OCI-LY1 (cell line): ENCODE measurements around the gene SYNGR4.

ENCODE experiments used
- H2AFZ ChIP-seq: fragments of 200-600 bp; sonication (generic), shearing (Covaris generic); 2 replicates; pipeline ENCODE4 v1.6.0; 2014; ENCODE audit warnings: antibody characterized with exemption, mild to moderate bottlenecking, low read length
- H3F3A ChIP-seq: fragments of 200-600 bp; sonication (generic), shearing (Covaris generic); 2 replicates; pipeline ENCODE4 v1.6.0; 2014; ENCODE audit warnings: mild to moderate bottlenecking, antibody characterized with exemption, low read length, moderate library complexity; ENCODE audit not compliant: insufficient read depth
- H3K27ac ChIP-seq: fragments of 200-600 bp; sonication (generic); 2 replicates; pipeline ENCODE4 v1.5.1; 2014; ENCODE audit warnings: low read length, mixed run types, mild to moderate bottlenecking, low read depth; ENCODE audit not compliant: poor library complexity, severe bottlenecking
- H3K27me3 ChIP-seq: fragments of 200-600 bp; sonication (generic); 2 replicates; pipeline ENCODE4 v1.6.0; 2014; ENCODE audit warnings: antibody characterized with exemption, mild to moderate bottlenecking, low read length, moderate library complexity; ENCODE audit not compliant: insufficient read depth
- H3K36me3 ChIP-seq: fragments of 200-600 bp; sonication (generic); 2 replicates; pipeline ENCODE4 v1.6.1; 2014; ENCODE audit warnings: mild to moderate bottlenecking, antibody characterized with exemption, low read length, moderate library complexity, mixed read lengths; ENCODE audit not compliant: insufficient read depth
- H3K4me1 ChIP-seq: fragments of 200-600 bp; sonication (generic); 2 replicates; pipeline ENCODE4 v1.5.1; 2014; ENCODE audit warnings: mild to moderate bottlenecking, low read length, moderate library complexity; ENCODE audit not compliant: insufficient read depth, severe bottlenecking
- H3K4me2 ChIP-seq: fragments of 200-600 bp; sonication (generic), shearing (Covaris generic); 2 replicates; pipeline ENCODE4 v1.6.1; 2014; ENCODE audit warnings: low read length
- H3K4me3 ChIP-seq: fragments of 200-600 bp; sonication (generic); 2 replicates; pipeline ENCODE4 v1.5.1; 2014; ENCODE audit warnings: low read length, low read depth, mild to moderate bottlenecking, mixed read lengths; ENCODE audit not compliant: poor library complexity, severe bottlenecking
- H3K79me2 ChIP-seq: fragments of 200-600 bp; shearing (Covaris generic); 2 replicates; pipeline ENCODE4 v1.6.1; 2016; ENCODE audit warnings: mixed run types, low read length, mixed read lengths; ENCODE audit not compliant: insufficient read depth
- H3K9ac ChIP-seq: fragments of 200-600 bp; sonication (generic), shearing (Covaris generic); 2 replicates; pipeline ENCODE4 v1.6.1; 2014; ENCODE audit warnings: mild to moderate bottlenecking, low read length, mixed read lengths
- H3K9me2 ChIP-seq: fragments of 200-600 bp; sonication (generic), shearing (Covaris generic); 2 replicates; pipeline ENCODE4 v1.6.1; 2014; ENCODE audit warnings: low read depth, mild to moderate bottlenecking, low read length, mixed read lengths
- H3K9me3 ChIP-seq: fragments of 200-600 bp; shearing (Covaris generic); 2 replicates; pipeline ENCODE4 v1.6.1; 2014; ENCODE audit warnings: low read length, mixed read lengths
- H4K20me1 ChIP-seq: fragments of 200-600 bp; sonication (generic), shearing (Covaris generic); 2 replicates; pipeline ENCODE4 v1.6.0; 2016; ENCODE audit warnings: mild to moderate bottlenecking, low read length; ENCODE audit not compliant: insufficient read depth
- CTCF ChIP-seq: fragments of 200-600 bp; sonication (generic), shearing (Covaris generic); IDR thresholded peaks from 2 replicates; pipeline ENCODE4 v1.5.1; 2017; ENCODE audit warnings: mild to moderate bottlenecking, antibody characterized with exemption, low read length, moderate library complexity, mixed read lengths
- EZH2 ChIP-seq: fragments of 200-600 bp; sonication (generic), shearing (Covaris generic); IDR thresholded peaks from 2 replicates; pipeline ENCODE4 v1.8.0; 2017; ENCODE audit warnings: borderline replicate concordance, mixed run types, mild to moderate bottlenecking, antibody characterized with exemption, low read length, moderate library complexity, mixed read lengths

SYNGR4 gene

GRCh38 chr19:48348045-48348444 is 16.1 kb upstream of the SYNGR4 start:
- Histone ChIP-seq H3F3A (no peaks in the 10 kb centered on the region), H3K9me3 (no peaks in the 10 kb centered on the region), H3K4me2 (no peak overlapping the region), H2AFZ (no peak overlapping the region), H3K36me3 (no peaks in the 10 kb centered on the region), H3K4me1 (no peaks in the 10 kb centered on the region), H3K9ac (no peak overlapping the region), H3K27me3 (no peaks in the 10 kb centered on the region), H4K20me1 (no peaks in the 10 kb centered on the region), H3K79me2 (no peaks in the 10 kb centered on the region), H3K27ac (no peak overlapping the region), H3K4me3 (no peak overlapping the region), H3K9me2 (no peaks in the 10 kb centered on the region)
- TF ChIP-seq CTCF: no peak
- no peak for TF ChIP-seq EZH2

DNA sequence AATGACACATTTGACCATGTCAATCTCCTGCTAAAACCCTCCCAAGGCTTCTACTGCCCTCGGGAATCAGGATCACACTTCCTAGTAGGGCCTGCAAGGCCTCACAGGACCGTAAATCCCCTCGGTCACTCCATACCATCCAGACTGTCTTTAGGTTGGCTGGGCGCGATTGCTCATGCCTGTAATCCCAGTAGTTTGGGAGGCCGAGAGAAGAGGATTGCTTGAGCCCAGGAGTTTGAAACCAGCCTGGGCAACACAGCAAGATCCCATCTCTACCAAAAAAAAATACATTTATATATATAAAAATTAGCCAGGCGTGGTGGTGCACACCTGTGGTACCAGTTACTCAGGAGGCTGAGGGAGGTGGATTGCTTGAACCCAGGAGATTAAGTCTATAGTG is 15.4 kb upstream of the SYNGR4 start:
- no peak overlapping the region for H3K27ac ChIP-seq
- no peaks in the 10 kb centered on the region for H3K36me3 ChIP-seq
- no peaks in the 10 kb centered on the region for H3K4me1 ChIP-seq
- no peak for TF ChIP-seq EZH2
- no peak for TF ChIP-seq CTCF
- H3K9ac ChIP-seq: no peak overlapping the region
- H4K20me1 ChIP-seq: no peaks in the 10 kb centered on the region
- no peaks in the 10 kb centered on the region for H3K27me3 ChIP-seq
- no peaks in the 10 kb centered on the region for H3K9me2 ChIP-seq
- H3K4me3 ChIP-seq: no peak overlapping the region
- H2AFZ ChIP-seq: no peak overlapping the region
- no peaks in the 10 kb centered on the region for H3K79me2 ChIP-seq
- H3K4me2 ChIP-seq: no peak overlapping the region
- no peaks in the 10 kb centered on the region for H3F3A ChIP-seq
- no peaks in the 10 kb centered on the region for H3K9me3 ChIP-seq

GRCh38 chr19:48350856-48351255 is 13.3 kb upstream of the SYNGR4 start:
- Histone ChIP-seq H3K9me2 (no peaks in the 10 kb centered on the region), H3K4me2 (no peak overlapping the region), H3K36me3 (no peaks in the 10 kb centered on the region), H3K4me3 (no peak overlapping the region), H3K9ac (no peak overlapping the region), H3K4me1 (no peaks in the 10 kb centered on the region), H3K9me3 (no peaks in the 10 kb centered on the region), H3F3A (no peaks in the 10 kb centered on the region), H3K27ac (no peak overlapping the region), H3K79me2 (no peaks in the 10 kb centered on the region), H3K27me3 (no peaks in the 10 kb centered on the region), H2AFZ (no peak overlapping the region), H4K20me1 (no peaks in the 10 kb centered on the region)
- TF ChIP-seq CTCF: no peak
- no peak for TF ChIP-seq EZH2
